ENCODE measurements around the gene PPAN.
A peak's percentile ranks its signal among the peaks of the same experiment; 100 is the strongest.

PPAN gene

DNA sequence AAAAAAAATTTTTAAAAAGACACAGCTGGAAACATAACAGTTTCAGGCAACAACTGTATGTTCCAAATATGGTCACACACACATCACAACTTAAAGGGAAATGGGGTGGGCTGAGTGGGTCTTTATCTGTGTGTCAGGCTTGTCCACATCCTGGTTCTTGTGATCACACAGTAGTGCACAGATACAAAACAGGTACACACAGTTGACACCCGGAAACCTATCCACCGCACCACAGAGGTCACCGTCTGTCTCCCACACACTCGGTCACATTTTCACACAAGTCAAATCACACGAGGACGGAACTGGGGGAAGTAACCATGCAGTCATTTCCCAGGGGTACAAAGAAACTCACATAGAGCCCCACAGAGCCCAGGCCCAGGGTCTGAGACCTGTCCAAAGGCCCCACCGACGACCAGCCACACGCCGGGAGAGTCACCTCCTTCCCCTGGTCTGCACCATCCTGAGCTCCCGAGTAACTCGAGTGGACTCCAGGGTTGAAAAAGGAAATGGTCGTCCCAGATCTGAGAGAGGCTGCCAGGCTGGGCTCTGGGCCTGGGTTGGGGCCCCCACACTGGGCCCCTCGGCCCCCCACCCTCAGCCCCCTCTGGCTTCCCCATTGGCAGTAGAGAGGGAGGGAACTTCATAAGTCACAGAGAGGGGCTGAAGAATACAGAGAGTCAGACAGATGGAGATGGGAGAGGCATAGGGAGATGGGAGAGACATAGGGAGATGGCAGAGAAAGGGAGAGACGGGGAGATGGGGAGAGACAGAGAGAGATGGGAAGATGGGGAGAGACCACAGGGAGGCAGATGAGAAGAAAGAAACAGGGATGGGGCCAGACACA lies 1.3 kb upstream of the PPAN start:
- ATAC-seq = peak; percentile 77
- Mint-ChIP-seq H3K9me3 (no peaks in the 10 kb centered on the region), H3K4me1 (peaks cover 82% of the 10 kb centered on the region), H3K27me3 (peaks cover 2% of the 10 kb centered on the region), H3K4me3 (peak overlapping the region; percentile 94), H3K27ac (peak overlapping the region; percentile 100), H3K36me3 (ENCODE audit: low read depth) (peaks cover 37% of the 10 kb centered on the region)
- peak; percentile 75 for DNase-seq

- ATAC-seq = peak; percentile 59
Observed at GRCh38 chr19:10105509-10106099, 558 bp upstream of the PPAN start.

GRCh38 chr19:10107254-10107653 lies 1.1 kb downstream of the PPAN start:
- no peak for DNase-seq

More at GRCh38 chr19:10105509-10106099, 558 bp upstream of the PPAN start:
- H3K4me1 Mint-ChIP-seq = peaks cover 85% of the 10 kb centered on the region
- H3K27ac Mint-ChIP-seq = peak overlapping the region; percentile 100
- peaks cover 40% of the 10 kb centered on the region for H3K36me3 Mint-ChIP-seq (ENCODE audit: low read depth)
- DNase-seq = peak; percentile 85
- H3K4me3 Mint-ChIP-seq = peak overlapping the region; percentile 94
- H3K27me3 Mint-ChIP-seq = peaks cover 2% of the 10 kb centered on the region
- no peaks in the 10 kb centered on the region for H3K9me3 Mint-ChIP-seq

DNA sequence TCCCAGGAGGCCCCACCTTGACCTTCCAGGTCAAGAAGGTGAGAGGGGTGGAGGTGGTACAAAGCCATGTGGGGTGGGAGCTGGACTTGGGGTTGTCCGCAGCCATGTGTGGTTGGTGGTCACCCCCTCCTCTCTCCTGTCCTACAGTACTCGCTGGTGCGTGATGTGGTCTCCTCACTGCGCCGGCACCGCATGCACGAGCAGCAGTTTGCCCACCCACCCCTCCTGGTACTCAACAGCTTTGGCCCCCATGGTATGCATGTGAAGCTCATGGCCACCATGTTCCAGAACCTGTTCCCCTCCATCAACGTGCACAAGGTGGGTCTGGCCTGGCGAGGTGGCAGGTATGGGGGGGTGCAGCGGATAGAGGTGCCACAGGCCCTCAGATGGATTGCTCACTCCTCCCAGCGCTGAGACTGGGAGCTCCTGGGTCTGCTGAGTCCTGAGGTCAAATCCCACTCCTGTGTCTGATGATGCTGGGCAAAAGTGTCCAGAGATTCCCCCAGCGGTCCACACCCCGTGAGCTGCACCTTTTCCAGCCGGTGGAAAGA lies 1.7 kb downstream of the PPAN start:
- H3K4me3 Mint-ChIP-seq = peak overlapping the region; percentile 94
- peaks cover 59% of the 10 kb centered on the region for H3K36me3 Mint-ChIP-seq (ENCODE audit: low read depth)
- ATAC-seq (no peak), DNase-seq (no peak)
- peaks cover 2% of the 10 kb centered on the region for H3K27me3 Mint-ChIP-seq
- no peaks in the 10 kb centered on the region for H3K9me3 Mint-ChIP-seq
- peak overlapping the region; percentile 100 for H3K27ac Mint-ChIP-seq
- H3K4me1 Mint-ChIP-seq = peaks cover 85% of the 10 kb centered on the region

More at GRCh38 chr19:10107254-10107653, 1.1 kb downstream of the PPAN start:
- Mint-ChIP-seq H3K4me1 (peaks cover 85% of the 10 kb centered on the region), H3K9me3 (no peaks in the 10 kb centered on the region), H3K4me3 (peak overlapping the region; percentile 94), H3K27me3 (peaks cover 2% of the 10 kb centered on the region), H3K27ac (peak overlapping the region; percentile 100), H3K36me3 (ENCODE audit: low read depth) (peaks cover 53% of the 10 kb centered on the region)
- no peak for ATAC-seq

DNA sequence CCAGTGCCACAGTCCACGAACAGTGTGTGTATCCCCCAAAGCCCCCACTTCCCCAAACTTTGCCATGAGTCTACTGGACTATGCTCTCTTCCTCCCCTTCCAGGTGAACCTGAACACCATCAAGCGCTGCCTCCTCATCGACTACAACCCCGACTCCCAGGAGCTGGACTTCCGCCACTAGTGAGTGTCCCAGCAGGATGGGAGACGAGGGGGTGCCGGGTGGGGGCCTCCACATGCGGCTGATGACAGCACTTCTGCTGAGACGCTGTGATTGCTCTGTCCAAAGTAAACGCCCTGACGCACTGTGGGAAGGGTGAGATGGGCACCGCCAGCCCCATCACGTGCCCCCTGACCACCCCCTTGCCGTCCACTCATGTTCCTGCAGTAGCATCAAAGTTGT lies 3.4 kb downstream of the PPAN start:
- no peak for DNase-seq
- no peak for ATAC-seq
- Mint-ChIP-seq H3K4me1 (peaks cover 83% of the 10 kb centered on the region), H3K36me3 (ENCODE audit: low read depth) (peaks cover 61% of the 10 kb centered on the region), H3K4me3 (peak overlapping the region; percentile 94), H3K9me3 (no peaks in the 10 kb centered on the region), H3K27me3 (peaks cover 2% of the 10 kb centered on the region), H3K27ac (peak overlapping the region; percentile 85)

GRCh38 chr19:10110076-10110971 lies 4.2 kb downstream of the PPAN start:
- DNase-seq = no peak
- H3K9me3 Mint-ChIP-seq = no peaks in the 10 kb centered on the region
- H3K27me3 Mint-ChIP-seq = no peaks in the 10 kb centered on the region
- H3K4me1 Mint-ChIP-seq = peaks cover 80% of the 10 kb centered on the region
- H3K4me3 Mint-ChIP-seq = peak overlapping the region; percentile 94
- peaks cover 66% of the 10 kb centered on the region for H3K36me3 Mint-ChIP-seq (ENCODE audit: low read depth)
- no peak for ATAC-seq
- H3K27ac Mint-ChIP-seq = peak overlapping the region; percentile 92

DNA sequence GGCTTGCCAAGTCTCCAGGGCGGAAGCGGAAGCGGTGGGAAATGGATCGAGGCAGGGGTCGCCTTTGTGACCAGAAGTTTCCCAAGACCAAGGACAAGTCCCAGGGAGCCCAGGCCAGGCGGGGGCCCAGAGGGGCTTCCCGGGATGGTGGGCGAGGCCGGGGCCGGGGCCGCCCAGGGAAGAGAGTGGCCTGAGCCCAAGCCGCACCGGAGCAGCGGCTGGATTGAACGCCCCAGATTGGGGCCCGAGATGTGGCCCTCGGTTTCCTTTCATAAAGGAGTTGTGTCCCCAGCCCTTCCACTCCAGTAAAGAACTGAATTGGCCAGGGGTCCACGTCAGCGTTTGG lies 4.8 kb downstream of the PPAN start:
- Mint-ChIP-seq H3K36me3 (ENCODE audit: low read depth) (peaks cover 71% of the 10 kb centered on the region), H3K9me3 (no peaks in the 10 kb centered on the region), H3K27ac (peak overlapping the region; percentile 95), H3K4me1 (peaks cover 75% of the 10 kb centered on the region), H3K27me3 (no peaks in the 10 kb centered on the region), H3K4me3 (peak overlapping the region; percentile 79)
- ATAC-seq (no peak), DNase-seq (no peak)

- no peaks in the 10 kb centered on the region for H3K9me3 Mint-ChIP-seq
- ATAC-seq (peak; percentile 8), DNase-seq (peak; percentile 74)
- peak within 1 kb of the TSS; percentile 79 for H3K4me3 Mint-ChIP-seq
- H3K27me3 Mint-ChIP-seq = no peaks in the 10 kb centered on the region
- H3K4me1 Mint-ChIP-seq = peaks cover 77% of the 10 kb centered on the region
- peak within 1 kb of the TSS; percentile 95 for H3K27ac Mint-ChIP-seq
- H3K36me3 Mint-ChIP-seq (ENCODE audit: low read depth) = peaks cover 74% of the 10 kb centered on the region
Observed at GRCh38 chr19:10111405-10111811, 5.2 kb downstream of the PPAN start, which contains the start of gene P2RY11. TSS of gene P2RY11 (plus strand) at chr19:10111693. CDS start at chr19:10111722, 29 bp downstream.

GRCh38 chr19:10112037-10112761 lies 6.0 kb downstream of the PPAN start:
- H3K36me3 Mint-ChIP-seq (ENCODE audit: low read depth) = peaks cover 68% of the 10 kb centered on the region
- H3K4me1 Mint-ChIP-seq = peaks cover 71% of the 10 kb centered on the region
- peak overlapping the region; percentile 95 for H3K27ac Mint-ChIP-seq

GRCh38 chr19:10112895-10113591 lies 6.9 kb downstream of the PPAN start:
- Mint-ChIP-seq H3K27ac (peak overlapping the region; percentile 95), H3K36me3 (ENCODE audit: low read depth) (peaks cover 63% of the 10 kb centered on the region), H3K4me1 (peaks cover 73% of the 10 kb centered on the region), H3K9me3 (no peaks in the 10 kb centered on the region), H3K27me3 (no peaks in the 10 kb centered on the region), H3K4me3 (peak overlapping the region; percentile 79)
- ATAC-seq (peak; percentile 26), DNase-seq (peak; percentile 81)

More at GRCh38 chr19:10112037-10112761, 6.0 kb downstream of the PPAN start:
- ATAC-seq = peak; percentile 60
- DNase-seq = peak; percentile 75
- Mint-ChIP-seq H3K4me3 (peak overlapping the region; percentile 79), H3K9me3 (no peaks in the 10 kb centered on the region), H3K27me3 (no peaks in the 10 kb centered on the region)

- H3K36me3 Mint-ChIP-seq (ENCODE audit: low read depth) = peaks cover 58% of the 10 kb centered on the region
- no peaks in the 10 kb centered on the region for H3K9me3 Mint-ChIP-seq
- H3K4me3 Mint-ChIP-seq = peak overlapping the region; percentile 79
- peak overlapping the region; percentile 95 for H3K27ac Mint-ChIP-seq
- H3K4me1 Mint-ChIP-seq = peaks cover 73% of the 10 kb centered on the region
- H3K27me3 Mint-ChIP-seq = no peaks in the 10 kb centered on the region
- DNase-seq = peak; percentile 37
- ATAC-seq = peak; percentile 1
Observed at GRCh38 chr19:10113592-10113963, 7.4 kb downstream of the PPAN start.

DNA sequence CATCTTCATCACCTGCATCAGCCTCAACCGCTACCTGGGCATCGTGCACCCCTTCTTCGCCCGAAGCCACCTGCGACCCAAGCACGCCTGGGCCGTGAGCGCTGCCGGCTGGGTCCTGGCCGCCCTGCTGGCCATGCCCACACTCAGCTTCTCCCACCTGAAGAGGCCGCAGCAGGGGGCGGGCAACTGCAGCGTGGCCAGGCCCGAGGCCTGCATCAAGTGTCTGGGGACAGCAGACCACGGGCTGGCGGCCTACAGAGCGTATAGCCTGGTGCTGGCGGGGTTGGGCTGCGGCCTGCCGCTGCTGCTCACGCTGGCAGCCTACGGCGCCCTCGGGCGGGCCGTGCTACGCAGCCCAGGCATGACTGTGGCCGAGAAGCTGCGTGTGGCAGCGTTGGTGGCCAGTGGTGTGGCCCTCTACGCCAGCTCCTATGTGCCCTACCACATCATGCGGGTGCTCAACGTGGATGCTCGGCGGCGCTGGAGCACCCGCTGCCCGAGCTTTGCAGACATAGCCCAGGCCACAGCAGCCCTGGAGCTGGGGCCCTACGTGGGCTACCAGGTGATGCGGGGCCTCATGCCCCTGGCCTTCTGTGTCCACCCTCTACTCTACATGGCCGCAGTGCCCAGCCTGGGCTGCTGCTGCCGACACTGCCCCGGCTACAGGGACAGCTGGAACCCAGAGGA lies 7.9 kb downstream of the PPAN start:
- no peaks in the 10 kb centered on the region for H3K27me3 Mint-ChIP-seq
- peak; percentile 2 for ATAC-seq
- H3K27ac Mint-ChIP-seq = peak overlapping the region; percentile 95
- peaks cover 73% of the 10 kb centered on the region for H3K4me1 Mint-ChIP-seq
- H3K36me3 Mint-ChIP-seq (ENCODE audit: low read depth) = peaks cover 58% of the 10 kb centered on the region
- no peak overlapping the region for H3K4me3 Mint-ChIP-seq
- H3K9me3 Mint-ChIP-seq = no peaks in the 10 kb centered on the region
- DNase-seq = peak; percentile 30
